HG02981 (cell line): ENCODE data around the gene ST7L.
"Not testable (repeated sequence)": the region's sequence is repeated elsewhere in the genome, so short reads cannot be mapped to it uniquely, and the experiment has no call there.

Experiments
- ATAC-seq: cut with Tn5 transposase; IDR thresholded peaks from one replicate; pipeline ENCODE4 v1.9.1; 2021; ENCODE audit warnings: mild to moderate bottlenecking, moderate library complexity; ENCODE audit not compliant: unreplicated experiment

The ST7L gene, protein sequence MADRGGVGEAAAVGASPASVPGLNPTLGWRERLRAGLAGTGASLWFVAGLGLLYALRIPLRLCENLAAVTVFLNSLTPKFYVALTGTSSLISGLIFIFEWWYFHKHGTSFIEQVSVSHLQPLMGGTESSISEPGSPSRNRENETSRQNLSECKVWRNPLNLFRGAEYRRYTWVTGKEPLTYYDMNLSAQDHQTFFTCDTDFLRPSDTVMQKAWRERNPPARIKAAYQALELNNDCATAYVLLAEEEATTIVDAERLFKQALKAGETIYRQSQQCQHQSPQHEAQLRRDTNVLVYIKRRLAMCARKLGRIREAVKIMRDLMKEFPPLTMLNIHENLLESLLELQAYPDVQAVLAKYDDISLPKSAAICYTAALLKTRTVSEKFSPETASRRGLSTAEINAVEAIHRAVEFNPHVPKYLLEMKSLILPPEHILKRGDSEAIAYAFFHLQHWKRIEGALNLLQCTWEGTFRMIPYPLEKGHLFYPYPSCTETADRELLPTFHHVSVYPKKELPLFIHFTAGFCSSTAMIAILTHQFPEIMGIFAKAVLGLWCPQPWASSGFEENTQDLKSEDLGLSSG

DNA sequence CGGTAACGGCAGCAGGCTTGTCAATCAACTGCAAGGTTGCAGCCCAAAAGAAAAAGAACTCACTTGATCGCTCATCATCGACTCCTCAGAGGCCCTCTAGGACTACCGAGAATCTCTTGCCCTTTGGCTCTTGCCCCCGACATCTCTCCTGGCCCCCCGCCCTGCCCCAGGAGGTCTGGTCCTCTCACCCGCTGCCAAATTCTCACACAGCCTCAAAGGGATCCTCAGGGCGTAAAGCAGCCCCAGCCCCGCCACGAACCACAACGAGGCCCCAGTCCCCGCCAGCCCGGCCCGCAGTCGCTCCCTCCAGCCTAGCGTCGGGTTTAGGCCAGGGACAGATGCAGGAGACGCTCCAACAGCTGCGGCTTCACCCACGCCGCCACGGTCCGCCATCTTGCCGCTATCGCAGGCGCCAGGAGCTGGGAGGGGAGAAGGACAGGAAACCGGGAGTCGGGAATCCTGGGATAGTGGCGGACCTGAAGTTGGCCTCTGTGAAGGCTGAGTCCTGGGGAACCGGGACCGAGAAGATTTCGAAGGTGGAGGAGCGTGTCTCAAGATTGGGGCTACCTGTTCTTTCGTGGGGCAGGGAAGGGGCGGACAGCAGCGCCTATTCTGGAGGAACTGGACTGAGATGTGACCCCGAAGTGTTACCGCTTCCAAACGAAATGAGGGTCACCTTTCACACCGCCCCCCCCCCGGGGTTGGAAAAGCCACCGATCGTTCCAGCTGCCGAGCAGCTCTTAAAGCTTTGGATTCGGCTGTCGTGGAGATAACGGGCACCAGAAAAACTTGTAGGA, at the start of gene ST7L:
Gene ST7L (minus strand): TSS at position 421 of the 797 bp plus-strand sequence. CDS start 28 bp downstream, at position 393.
- ATAC-seq: no peak

DNA sequence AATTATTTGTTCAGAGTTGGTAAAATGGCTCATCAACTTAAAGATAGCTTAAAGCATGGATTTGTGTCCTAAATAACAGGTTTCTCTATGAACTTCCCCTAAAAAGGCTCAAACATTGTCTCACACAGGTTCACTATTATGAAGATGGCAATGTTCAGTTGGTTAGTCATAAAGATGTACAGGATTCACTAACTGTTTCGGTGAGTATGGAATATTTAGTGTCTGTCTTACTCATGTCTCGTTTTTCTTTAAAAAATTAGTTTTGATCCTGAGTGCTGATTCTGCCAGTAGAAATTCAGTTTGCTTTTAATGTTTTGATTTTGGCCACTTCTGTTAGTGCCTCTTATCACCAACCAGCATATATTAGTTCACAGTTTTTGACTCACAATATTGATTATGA, 48.0 kb upstream of the ST7L start:
- no peak for ATAC-seq

DNA sequence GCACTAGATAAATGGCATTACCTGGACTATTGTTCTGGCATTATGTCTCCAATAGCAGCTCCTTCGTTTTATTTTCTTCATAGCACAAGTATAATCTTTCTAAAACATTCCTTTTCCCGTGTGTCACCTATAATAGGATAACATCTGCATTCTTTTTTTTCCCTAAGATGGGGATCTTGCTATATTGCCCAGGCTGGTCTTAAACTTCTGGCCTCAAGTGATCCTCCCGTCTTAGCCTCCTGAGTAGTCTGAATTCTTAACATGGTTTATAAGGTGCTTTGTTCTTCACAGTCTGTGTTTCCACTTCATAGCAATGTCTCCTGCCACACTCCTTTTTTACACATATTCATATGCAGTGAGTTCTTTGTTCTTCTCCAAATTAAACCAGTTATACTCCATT, 46.9 kb upstream of the ST7L start:
- ATAC-seq: no peak

DNA sequence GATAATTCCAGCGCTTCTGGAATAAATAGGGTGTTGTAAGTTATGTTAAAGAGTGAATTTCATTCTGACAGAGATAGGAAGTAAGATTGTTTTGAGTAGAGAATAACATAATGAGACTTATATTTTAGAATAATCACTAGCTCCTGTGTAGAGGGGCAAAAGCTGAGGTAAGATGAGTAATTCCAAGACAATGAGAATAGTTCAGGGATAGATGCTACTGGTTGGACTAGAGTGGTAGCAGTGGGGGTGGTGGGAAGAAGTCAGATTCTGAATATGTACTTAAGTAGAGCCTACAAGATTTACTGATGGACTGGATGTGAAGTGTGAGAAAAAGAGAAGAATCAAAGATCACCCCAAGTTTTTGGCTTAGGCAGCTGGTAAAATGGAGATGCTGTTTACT, 32.3 kb upstream of the ST7L start:
- ATAC-seq: no peak

DNA sequence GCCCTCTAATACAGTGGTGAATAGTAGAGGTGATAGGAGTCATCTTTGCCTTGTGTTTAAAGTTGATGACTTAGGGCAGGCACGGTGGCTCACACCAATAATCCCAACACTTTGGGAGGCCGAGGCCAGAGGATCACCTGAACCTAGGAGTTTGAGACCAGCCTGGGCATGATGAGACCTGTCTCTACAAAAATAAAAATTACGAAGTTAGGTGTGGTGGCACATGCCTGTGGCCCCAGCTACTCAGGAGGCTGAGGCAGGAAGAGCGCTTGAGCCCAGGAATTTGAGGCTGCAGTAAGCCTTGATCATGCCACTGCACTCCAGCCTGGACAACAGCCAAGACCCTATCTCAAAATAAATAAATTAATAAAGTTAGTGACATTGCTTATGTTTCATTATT, 27.3 kb upstream of the ST7L start:
- no peak for ATAC-seq

DNA sequence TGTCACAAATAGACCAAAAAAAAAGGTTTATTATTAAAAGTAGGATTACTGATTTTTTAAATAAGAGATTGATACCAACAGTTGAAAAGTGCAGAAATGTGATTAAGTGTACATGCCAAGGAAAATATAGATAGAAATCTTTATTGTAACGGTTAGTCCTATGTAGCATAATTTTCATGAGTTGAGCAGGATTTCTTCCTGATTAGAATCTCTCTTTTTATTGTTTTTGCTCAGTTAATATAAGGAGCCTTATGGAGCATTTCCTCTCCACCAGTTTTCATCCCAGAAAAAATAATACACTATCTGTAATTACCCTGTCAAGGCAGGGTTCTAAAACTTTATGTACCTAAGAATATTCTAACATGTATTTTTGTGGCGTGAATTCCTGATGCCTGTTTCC, 24.1 kb upstream of the ST7L start:
- no peak for ATAC-seq

DNA sequence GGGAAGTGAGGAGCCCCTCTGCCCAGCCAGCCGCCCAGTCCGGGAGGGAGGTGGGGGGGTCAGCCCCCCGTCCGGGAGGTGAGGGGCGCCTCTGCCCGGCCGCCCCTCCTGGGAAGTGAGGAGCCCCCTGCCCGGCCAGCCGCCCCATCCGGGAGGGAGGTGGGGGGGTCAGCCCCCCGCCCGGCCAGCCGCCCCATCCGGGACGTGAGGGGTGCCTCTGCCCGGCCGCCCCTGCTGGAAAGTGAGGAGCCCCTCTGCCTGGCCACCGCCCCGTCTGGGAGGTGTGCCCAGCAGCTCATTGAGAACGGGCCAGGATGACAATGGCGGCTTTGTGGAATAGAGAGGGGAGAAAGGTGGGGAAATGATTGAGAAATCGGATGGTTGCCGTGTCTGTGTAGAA, 21.5 kb upstream of the ST7L start:
- not testable (repeated sequence) for ATAC-seq

DNA sequence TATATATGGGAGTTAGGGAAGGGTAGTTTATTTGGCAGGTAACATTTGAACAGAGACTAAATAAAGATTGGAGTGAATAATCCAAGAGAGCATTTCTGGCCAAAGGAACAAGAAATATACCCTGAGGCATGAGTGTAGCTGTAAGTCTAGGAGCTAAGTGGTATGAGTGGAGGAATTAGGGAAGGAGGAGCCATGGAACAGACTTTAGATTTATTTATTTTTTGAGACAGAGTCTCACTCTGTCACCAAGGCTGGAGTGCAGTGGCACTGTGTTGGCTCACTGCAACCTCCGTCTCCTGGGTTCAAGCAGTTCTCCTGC, 19.1 kb upstream of the ST7L start:
- no peak for ATAC-seq

DNA sequence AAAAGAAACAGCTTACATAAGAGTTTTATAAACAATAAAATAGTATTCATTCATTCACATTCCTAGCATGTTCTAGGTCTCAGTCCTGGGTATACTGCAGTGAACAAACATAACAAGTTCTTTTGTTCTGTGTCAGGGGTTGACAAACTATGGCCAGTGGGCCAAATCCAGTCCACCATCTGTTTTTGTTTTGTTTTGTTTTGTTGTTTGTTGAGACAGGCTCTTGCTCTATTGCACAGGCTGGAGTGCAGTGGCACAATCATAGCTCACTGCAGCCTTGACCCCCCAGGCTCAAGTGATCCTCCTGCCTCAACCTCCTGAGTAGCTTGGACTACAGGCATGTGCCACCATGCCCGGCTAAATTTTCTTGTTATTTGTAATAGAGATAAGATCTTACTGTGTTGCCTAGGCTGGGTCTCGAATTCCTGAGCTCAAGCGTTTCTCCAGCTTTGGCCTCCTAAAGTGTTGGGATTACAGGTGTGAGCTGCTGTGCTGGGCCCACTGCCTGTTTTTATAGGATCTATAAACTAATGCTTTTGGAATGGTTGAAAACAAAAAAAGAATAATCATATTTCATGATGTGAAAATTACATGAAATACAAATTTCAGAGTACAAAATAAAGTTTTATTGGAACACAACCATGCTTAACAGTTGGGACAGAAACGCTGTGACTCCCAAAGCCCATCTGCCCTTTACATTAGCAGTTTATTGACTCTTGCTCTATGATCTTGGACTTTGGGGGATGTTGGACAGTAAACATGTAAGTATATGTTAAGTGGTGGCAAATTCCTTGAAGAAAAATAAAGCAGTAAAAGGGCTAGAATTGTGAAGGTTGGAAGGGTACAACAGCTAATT, 18.5 kb upstream of the ST7L start:
- no peak for ATAC-seq

DNA sequence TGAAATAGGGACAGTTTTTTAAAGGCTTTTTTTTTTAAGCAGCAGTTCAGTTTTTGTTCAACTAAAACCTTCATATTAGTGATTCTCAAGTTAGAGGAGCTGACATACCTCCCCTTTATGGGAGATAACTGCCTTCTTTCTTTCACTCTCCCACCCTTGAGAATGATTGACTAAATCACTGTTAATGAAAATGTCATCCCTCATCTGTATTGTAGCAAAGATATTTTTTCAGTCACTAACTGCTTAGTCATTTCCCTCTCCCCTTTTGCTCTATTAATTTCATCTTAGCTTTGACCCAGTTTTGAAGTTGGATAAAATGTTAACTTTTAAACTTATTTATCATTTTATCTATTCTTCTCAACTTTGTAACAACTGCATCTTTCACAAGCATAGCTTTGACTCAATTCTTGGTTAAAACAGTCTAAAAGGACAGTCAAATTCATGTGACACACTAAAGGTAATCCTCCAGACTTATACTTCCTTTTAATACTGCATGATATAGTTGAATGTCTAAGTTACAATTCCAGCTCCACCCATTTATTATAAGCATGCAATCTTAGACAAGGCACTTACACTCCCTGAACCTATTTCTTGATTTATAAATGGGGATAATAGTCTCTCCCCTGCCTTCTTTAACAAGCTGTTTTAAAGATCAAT, 17.8 kb upstream of the ST7L start:
- ATAC-seq: no peak

DNA sequence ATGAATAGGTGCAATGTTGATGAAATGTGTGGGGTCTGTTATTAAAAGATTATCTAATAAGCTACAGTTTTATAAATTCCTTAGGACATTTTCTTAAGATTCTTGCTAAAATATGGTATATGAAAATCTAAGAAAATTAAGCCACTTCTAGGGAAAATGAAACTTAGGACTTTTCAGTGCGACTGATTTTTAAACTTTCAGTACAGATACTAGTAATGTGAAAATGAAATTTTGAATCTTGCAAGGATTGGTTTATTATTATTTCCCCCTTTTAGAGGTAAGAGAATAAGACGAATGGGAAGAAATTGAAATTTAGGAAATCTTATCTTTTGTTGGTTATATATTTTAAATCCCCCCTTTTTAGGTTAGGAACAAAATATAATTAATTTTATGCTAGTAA, 17.1 kb upstream of the ST7L start:
- ATAC-seq: no peak

DNA sequence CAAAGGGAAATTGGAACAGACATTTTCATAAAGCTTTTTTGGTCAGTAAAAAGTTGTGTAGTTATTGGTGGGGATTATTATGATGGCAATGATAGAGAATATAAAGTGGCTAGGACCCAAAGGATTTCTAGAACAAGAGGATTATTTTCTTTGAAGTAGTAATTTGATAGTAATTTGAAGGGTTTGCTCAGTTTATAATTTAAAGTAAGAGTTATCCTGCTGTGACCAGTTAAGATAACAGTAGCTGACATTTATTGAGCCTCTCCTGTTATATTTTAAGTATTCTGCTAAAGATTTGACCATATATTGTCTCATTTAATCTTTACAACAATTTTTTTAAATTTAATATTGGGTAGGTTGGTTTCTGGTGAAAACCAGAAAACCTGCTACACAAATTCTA, 15.4 kb upstream of the ST7L start:
- ATAC-seq: no peak

DNA sequence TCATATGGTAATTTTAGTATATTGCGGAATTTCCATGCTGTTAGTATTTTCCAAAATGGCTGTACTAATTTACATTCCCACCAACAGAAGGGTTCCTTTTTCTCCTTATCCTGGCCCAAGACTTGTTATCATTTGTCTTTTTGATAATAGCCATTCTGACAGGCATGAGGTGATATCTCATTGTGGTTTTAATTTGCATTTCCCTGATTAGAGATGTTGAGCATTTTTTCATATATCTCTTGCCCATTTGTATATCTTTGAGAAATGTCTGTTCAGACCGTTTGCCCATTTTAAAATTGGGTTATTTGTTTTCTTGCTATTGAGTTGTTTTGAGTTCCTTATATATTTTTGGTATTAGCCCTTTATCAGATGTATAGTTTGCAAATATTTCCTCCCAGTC, 14.7 kb upstream of the ST7L start:
- no peak for ATAC-seq

DNA sequence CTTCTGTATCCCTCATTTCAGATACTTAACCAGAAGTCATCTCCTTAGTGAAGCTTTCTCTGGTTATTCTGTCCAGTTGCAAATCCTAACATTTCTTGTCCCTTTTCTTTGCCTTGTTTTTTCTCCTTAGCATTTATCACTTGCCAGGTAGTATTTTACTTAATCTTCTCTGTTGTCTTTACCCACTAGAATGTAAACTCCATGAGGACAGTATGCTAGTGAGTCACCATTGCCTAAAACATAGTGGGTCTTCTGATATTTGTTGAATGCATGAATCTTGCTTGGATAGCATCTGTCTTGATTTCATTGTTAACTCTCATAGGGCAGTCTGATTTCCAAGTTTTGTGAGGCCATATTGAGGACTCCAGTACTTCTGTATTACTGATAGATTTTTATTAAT, 10.3 kb upstream of the ST7L start:
- no peak for ATAC-seq

DNA sequence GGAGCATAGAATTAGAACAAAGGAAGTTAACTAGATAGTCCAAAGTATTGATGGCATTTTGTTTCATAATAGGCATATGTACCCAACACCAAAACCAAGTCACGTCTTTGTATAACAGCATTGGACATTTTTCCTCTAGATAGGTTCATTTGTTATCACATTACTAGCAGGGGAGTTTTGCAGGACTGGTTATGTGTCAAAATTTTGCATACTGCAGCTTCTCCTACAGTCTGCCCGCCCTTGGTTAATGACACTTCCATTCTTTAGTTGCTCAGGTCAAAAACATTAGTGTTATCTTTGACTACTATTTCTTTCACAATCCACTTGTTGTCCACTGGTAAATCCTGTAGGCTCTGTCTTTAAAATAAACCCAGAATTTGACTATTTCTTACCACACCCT, 9.6 kb upstream of the ST7L start:
- no peak for ATAC-seq

DNA sequence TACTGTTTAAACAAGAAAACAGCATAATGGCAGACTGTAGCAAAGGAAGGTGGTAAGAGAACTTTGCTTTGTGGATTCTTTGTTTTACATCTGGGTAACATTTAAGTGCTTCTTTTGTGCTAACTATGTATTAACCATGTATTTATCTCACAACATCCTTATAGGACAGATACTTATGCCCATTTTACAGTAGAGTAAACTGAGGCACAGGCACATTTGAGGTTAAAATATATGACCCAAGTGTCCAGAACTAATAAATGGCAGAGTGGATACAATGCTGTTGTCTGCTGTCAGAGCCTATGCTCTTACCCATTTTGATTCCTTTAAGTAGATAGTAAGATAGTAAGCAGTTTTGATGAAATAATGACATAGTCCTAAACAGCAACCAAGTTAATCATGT, 7.9 kb upstream of the ST7L start:
- ATAC-seq: no peak

DNA sequence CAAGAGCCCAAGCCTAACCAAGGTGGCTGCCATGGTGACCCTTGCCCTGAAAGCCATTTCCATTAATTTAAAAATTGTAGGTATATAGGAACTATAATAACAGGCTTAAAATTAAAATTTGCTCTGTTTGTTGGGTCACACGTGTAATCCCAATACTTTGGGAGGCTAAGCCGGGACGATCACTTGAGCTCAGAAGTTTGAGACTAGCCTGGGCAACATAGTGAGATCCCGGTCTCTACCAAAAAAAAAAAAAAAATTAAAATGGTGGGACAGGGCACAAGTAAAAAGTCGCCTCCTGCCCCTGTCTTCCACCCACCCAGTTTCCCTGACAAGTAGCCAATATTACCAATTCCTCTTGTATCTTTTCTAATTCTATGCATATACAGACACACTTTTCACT, 7.3 kb upstream of the ST7L start:
- no peak for ATAC-seq

DNA sequence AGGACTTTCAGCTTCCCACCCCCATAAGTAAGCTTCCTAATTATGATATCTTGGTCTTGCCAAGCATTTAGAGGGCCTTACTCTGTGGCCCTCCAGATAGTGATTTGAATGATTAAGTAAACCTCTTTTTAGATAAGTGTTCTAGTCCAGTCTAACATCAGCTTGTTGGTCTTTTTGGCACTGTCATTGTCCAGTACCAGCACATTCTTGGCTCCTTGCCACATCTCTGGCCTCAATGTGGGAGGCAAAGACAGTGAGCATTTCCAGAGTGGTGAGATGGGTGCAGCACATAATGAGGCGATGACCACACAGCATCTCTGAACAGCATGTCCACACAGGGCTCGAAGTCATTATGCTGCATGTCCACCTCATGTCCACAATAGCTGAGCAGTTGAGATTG, 6.8 kb upstream of the ST7L start:
- ATAC-seq: no peak

DNA sequence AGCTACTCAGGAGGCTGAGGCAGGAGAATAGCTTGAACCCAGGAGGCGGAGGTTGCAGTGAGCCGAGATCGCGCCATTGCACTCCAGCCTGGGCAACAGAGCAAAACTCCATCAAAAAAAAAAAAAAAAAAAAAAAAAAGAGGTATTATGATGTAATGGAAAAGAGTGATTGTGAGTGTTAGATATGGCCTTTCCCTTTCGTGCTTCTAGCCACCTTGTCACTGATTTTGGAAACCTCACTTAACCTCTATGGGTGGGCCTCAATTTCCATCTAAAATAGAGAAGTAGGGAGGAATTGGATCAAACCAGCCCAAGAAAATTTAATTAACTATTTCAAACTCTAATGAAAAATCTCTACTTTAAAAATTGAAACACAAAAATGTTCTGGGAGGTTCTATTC, 5.6 kb upstream of the ST7L start:
- ATAC-seq: not testable (repeated sequence)

DNA sequence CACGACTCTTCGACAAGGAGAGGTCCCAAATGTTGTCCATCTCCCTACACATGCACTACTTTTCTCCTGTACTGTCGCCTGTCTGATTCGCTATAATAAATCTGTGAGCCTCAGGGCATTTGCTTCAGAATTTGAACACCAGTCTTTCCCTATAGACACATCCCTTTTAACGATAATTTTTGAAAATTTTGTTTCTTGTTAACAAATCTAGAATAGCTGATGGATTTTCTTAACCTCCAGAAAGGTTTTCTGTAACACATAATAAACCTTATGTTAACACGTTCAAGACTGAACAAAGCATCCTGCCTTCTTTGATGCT, 1.4 kb upstream of the ST7L start:
- ATAC-seq: no peak
